GM12878 (cell line): ENCODE data around the gene ANXA4. TPM values are rescaled to one million over a fixed set of nuclear protein-coding genes. Genes with fewer than 3 reads are reported as not detected.

Experiments used
- ATAC-seq: fragments of 200-7000 bp; cut with Tn5 transposase; 3 replicates; pipeline ENCODE4 v1.9.1; 2020; ENCODE audit warnings: mild to moderate bottlenecking, moderate library complexity
- BruUV-seq: library from RNA; stranded (reverse); fragments of 400-500 nt; replicated peaks from 2 replicates; lab custom pipeline; 2021; lab: Mats Ljungman, UMichigan
- CTCF ChIA-PET: fragments of 300-600 bp; sonication (Branson Sonifier 250); formaldehyde crosslinking; extraction: SDS; loops from one replicate; lab custom pipeline; 2021; ENCODE audit warnings: inconsistent platforms; lab: Yijun Ruan, JAX
- POLR2A ChIA-PET: fragments of 350-600 bp; formaldehyde crosslinking; extraction: SDS; loops from one replicate; lab custom pipeline; 2021; ENCODE audit warnings: inconsistent platforms; lab: Charles Lee
- RAD21 ChIA-PET: fragments of 300-600 bp; sonication (Branson Sonifier 250); formaldehyde crosslinking; loops from one replicate; lab custom pipeline; 2023; ENCODE audit warnings: antibody characterized with exemption; ENCODE audit not compliant: unreplicated experiment; lab: Charles Lee
- SMC1A ChIA-PET: fragments of 300-600 bp; sonication (Branson Sonifier 250); formaldehyde crosslinking; loops from one replicate; lab custom pipeline; 2023; ENCODE audit not compliant: unreplicated experiment, uncharacterized antibody; lab: Charles Lee
- DNase-seq: peaks from one replicate; pipeline ENCODE4 v3.0.0-alpha.2; 2011; ENCODE audit warnings: low read depth, low spot score
- FAIRE-seq: peaks from 3 replicates; lab custom pipeline; 2011; peaks lifted over from hg19 to GRCh38; lab: Jason Lieb, UNC
- H2AFZ ChIP-seq: 2 replicates; pipeline ENCODE4 v1.6.0; 2011; ENCODE audit warnings: low read depth, low read length, control low read depth; ENCODE audit not compliant: control insufficient read depth
- H3K27ac ChIP-seq: 2 replicates; pipeline ENCODE4 v1.5.1; 2011; ENCODE audit warnings: control low read depth; ENCODE audit not compliant: control insufficient read depth, insufficient read depth
- H3K27me3 ChIP-seq, 2 experiments: replicated peaks in 1 of 2; 2 replicates each; pipeline versions ENCODE4 v1.6.0 to v1.6.1; 2011; ENCODE audit warnings: low read length in 1 of 2; ENCODE audit not compliant: control insufficient read depth in 2 of 2, insufficient read depth in 2 of 2
- H3K36me3 ChIP-seq, 2 experiments: 2 replicates each; pipeline ENCODE4 v1.5.1; 2011; ENCODE audit warnings: low read length in 1 of 2; ENCODE audit not compliant: control insufficient read depth in 2 of 2, insufficient read depth in 2 of 2
- H3K4me1 ChIP-seq: 2 replicates; pipeline ENCODE4 v1.6.1; 2011; ENCODE audit warnings: mild to moderate bottlenecking, low read length, moderate library complexity, mixed read lengths; ENCODE audit not compliant: control insufficient read depth, insufficient read depth
- H3K4me2 ChIP-seq: 2 replicates; pipeline ENCODE4 v1.6.0; 2011; ENCODE audit warnings: control low read depth; ENCODE audit not compliant: control insufficient read depth, insufficient read depth
- H3K4me3 ChIP-seq: fragments of 200-600 bp; sonication (generic); 2 replicates; pipeline ENCODE4 v1.5.1; 2016
- H3K79me2 ChIP-seq: 2 replicates; pipeline ENCODE4 v1.6.0; 2011; ENCODE audit warnings: low read length; ENCODE audit not compliant: control insufficient read depth, insufficient read depth
- H3K9ac ChIP-seq: 2 replicates; pipeline ENCODE4 v1.8.0; 2011; ENCODE audit warnings: low read length, control low read depth, mixed read lengths; ENCODE audit not compliant: control insufficient read depth, insufficient read depth
- H3K9me3 ChIP-seq: replicated peaks from 3 replicates; pipeline ENCODE4 v1.5.1; 2011; ENCODE audit warnings: mild to moderate bottlenecking, low read length; ENCODE audit not compliant: control insufficient read depth, insufficient read depth
- H4K20me1 ChIP-seq: 2 replicates; pipeline ENCODE4 v1.6.0; 2011; ENCODE audit not compliant: control insufficient read depth, insufficient read depth
- CBX3 ChIP-seq: fragments of 200-600 bp; sonication (generic); IDR thresholded peaks from 2 replicates; pipeline ENCODE4 v1.6.1; 2016; ENCODE audit warnings: low read depth, borderline replicate concordance
- DPF2 ChIP-seq: fragments of 450-650 bp; IDR thresholded peaks from 2 replicates; pipeline ENCODE4 v1.6.1; 2017; ENCODE audit warnings: mild to moderate bottlenecking
- ESRRA ChIP-seq: IDR thresholded peaks from 2 replicates; pipeline ENCODE4 v1.6.1; 2012; ENCODE audit warnings: mild to moderate bottlenecking, low read length, improper control_type of control experiment
- GABPA ChIP-seq: IDR thresholded peaks from 2 replicates; pipeline ENCODE4 v1.6.1; 2014; ENCODE audit warnings: antibody characterized with exemption, low read depth, mild to moderate bottlenecking, inconsistent platforms
- MTA2 ChIP-seq: fragments of 450-650 bp; IDR thresholded peaks from 2 replicates; pipeline ENCODE4 v1.6.1; 2016; ENCODE audit warnings: low read depth, mild to moderate bottlenecking, moderate library complexity
- NBN ChIP-seq: fragments of 450-650 bp; IDR thresholded peaks from 2 replicates; pipeline ENCODE4 v1.6.1; 2016
- NRF1 ChIP-seq: conservative IDR thresholded peaks from 2 replicates; pipeline ENCODE4 v1.6.1; 2011; ENCODE audit warnings: mild to moderate bottlenecking, low read depth, low read length, improper control_type of control experiment
- PAX8 ChIP-seq: fragments of 450-650 bp; IDR thresholded peaks from 2 replicates; pipeline ENCODE4 v1.6.1; 2017; ENCODE audit warnings: mild to moderate bottlenecking, moderate library complexity
- POLR2A ChIP-seq: IDR thresholded peaks from 2 replicates; pipeline ENCODE4 v1.6.1; 2011; ENCODE audit warnings: low read depth, mild to moderate bottlenecking, low read length
- POLR2AphosphoS2 ChIP-seq: IDR thresholded peaks from 2 replicates; pipeline ENCODE4 v1.6.1; 2011; ENCODE audit warnings: low read depth, mild to moderate bottlenecking, low read length, improper control_type of control experiment, moderate library complexity
- POLR2AphosphoS5 ChIP-seq: IDR thresholded peaks from 2 replicates; pipeline ENCODE4 v1.6.1; 2011; ENCODE audit warnings: mild to moderate bottlenecking, low read length, inconsistent platforms
- RELA ChIP-seq: fragments of 450-650 bp; IDR thresholded peaks from 2 replicates; pipeline ENCODE4 v1.8.0; 2014; ENCODE audit warnings: borderline replicate concordance; ENCODE audit not compliant: partially characterized antibody
- SMARCA5 ChIP-seq: fragments of 450-650 bp; IDR thresholded peaks from 2 replicates; pipeline ENCODE4 v1.6.1; 2017; ENCODE audit warnings: mild to moderate bottlenecking
- SREBF2 ChIP-seq: IDR thresholded peaks from 2 replicates; pipeline ENCODE4 v1.6.1; 2012; ENCODE audit warnings: mild to moderate bottlenecking, low read length
- TAF1 ChIP-seq: IDR thresholded peaks from 2 replicates; pipeline ENCODE4 v1.6.1; 2011; ENCODE audit warnings: mild to moderate bottlenecking, low read depth, low read length, borderline replicate concordance
- TARDBP ChIP-seq: IDR thresholded peaks from 2 replicates; pipeline ENCODE4 v1.6.1; 2016; ENCODE audit warnings: borderline replicate concordance
- ZZZ3 ChIP-seq: IDR thresholded peaks from 2 replicates; pipeline ENCODE4 v1.6.1; 2011; ENCODE audit warnings: low read depth; ENCODE audit not compliant: control insufficient read depth, insufficient read length
- WGBS: methylation state at CpG from one replicate; pipeline ENCODE4 v1.1.6; 2016; ENCODE audit warnings: low lambda C conversion rate; ENCODE audit not compliant: insufficient replicate concordance, insufficient coverage; ENCODE audit errors: missing lambda C conversion rate; 5-methylcytosine and 5-hydroxymethylcytosine counted together
- in situ Hi-C: fragments of 300-500 bp; cut with MboI; formaldehyde crosslinking; loops from 9 replicates; pipeline ENCODE4 v1.14.3; 2018; ENCODE audit warnings: mixed read lengths
- intact Hi-C: fragments of 100-400 bp; cut with micrococcal nuclease; formaldehyde crosslinking; loops from one replicate; pipeline ENCODE4 v1.14.2; 2022; ENCODE audit not compliant: unreplicated experiment
- polyA plus RNA-seq, 11 experiments: library from polyadenylated mRNA; depleted of rRNA in 4 of 11; unstranded in 6 of 11; stranded (reverse) in 5 of 11; fragments of >200 nt; fragmentation: Nextera tagmentation in 4 of 11; fragmentation: Illumina TruSeq in 1 of 11; extraction: Ambion mirVana in 4 of 11; extraction: Trizol in 1 of 11; gene quantifications; 1 replicate in 1 of 11; 2 replicates in 10 of 11; pipeline versions ENCODE4 v1.2.1 to v1.2.3, GENCODE V29; 2011 to 2016; ENCODE audit warnings: inconsistent platforms in 2 of 11, missing spikeins in 2 of 11, low read depth in 1 of 11
- total RNA-seq, 4 experiments: library from RNA; depleted of rRNA in 3 of 4; stranded (reverse); fragments of >200 nt in 3 of 4; fragmentation: Illumina TruSeq in 1 of 4; extraction: Trizol in 1 of 4; gene quantifications; 2 replicates each; pipeline versions ENCODE4 v1.2.1 to v1.2.3, GENCODE V29; 2013 to 2021
- TF ChIP-seq, protein P1 (sequence below): fragments of 450-650 bp; IDR thresholded peaks from 2 replicates; pipeline ENCODE4 v1.6.1; 2017; ENCODE audit warnings: antibody characterized with exemption, mild to moderate bottlenecking, moderate library complexity
- TF ChIP-seq, protein P2 (sequence below): IDR thresholded peaks from 2 replicates; pipeline ENCODE4 v1.6.1; 2012; ENCODE audit warnings: low read length, inconsistent platforms
- TF ChIP-seq, protein P3 (sequence below): fragments of 150-350 bp; IDR thresholded peaks from 2 replicates; pipeline ENCODE4 v1.6.1; 2016; ENCODE audit warnings: low read depth, low read length

Gene ANXA4
- total and polyA plus RNA-seq, 10 of the 15 experiments (the other 5 are each of a cell fraction or from before 2014, with no cell fraction given), result 16.3 to 97.2 (median 71.0) TPM

DNA sequence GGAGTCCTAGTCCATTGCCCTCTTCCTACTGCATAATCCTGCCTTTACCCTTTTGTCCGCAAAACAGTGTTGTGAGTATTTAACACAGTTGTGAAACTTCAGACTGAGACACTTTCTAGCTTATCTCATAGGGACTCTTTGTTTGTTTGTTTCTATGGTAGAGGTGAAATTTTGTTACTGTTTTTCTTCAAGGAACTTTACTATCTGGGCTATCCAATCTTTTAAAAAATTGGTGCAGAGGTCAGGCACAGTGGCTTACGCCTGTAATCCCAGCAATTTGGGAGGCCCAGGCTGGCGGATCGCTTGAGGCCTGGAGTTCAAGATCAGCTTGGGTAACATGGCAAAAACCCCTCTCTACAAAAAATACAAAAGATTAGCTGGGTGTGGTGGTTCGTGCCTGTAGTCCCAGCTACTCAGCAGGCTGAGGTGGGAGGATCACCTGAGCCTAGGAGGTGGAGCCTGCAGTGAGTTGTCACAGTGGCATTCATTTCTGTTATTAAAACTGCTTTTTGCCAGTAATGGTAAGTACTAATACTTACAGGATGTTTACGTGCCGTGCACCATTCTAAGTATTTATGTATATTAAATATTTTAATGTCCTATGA lies 106.4 kb downstream of the ANXA4 start:
- no peak for TF ChIP-seq SREBF2
- no peak for TF ChIP-seq TARDBP
- TF ChIP-seq NRF1, result no peak
- no peak for TF ChIP-seq POLR2AphosphoS2
- no peak for TF ChIP-seq ESRRA
- TF ChIP-seq RELA, result no peak
- TF ChIP-seq NBN, result no peak
- no peak for TF ChIP-seq GABPA
- no peak for TF ChIP-seq DPF2
- TF ChIP-seq, protein P1, sequence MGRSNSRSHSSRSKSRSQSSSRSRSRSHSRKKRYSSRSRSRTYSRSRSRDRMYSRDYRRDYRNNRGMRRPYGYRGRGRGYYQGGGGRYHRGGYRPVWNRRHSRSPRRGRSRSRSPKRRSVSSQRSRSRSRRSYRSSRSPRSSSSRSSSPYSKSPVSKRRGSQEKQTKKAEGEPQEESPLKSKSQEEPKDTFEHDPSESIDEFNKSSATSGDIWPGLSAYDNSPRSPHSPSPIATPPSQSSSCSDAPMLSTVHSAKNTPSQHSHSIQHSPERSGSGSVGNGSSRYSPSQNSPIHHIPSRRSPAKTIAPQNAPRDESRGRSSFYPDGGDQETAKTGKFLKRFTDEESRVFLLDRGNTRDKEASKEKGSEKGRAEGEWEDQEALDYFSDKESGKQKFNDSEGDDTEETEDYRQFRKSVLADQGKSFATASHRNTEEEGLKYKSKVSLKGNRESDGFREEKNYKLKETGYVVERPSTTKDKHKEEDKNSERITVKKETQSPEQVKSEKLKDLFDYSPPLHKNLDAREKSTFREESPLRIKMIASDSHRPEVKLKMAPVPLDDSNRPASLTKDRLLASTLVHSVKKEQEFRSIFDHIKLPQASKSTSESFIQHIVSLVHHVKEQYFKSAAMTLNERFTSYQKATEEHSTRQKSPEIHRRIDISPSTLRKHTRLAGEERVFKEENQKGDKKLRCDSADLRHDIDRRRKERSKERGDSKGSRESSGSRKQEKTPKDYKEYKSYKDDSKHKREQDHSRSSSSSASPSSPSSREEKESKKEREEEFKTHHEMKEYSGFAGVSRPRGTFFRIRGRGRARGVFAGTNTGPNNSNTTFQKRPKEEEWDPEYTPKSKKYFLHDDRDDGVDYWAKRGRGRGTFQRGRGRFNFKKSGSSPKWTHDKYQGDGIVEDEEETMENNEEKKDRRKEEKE, result no peak
- TF ChIP-seq POLR2A, result no peak
- no peak for TF ChIP-seq TAF1
- TF ChIP-seq ZZZ3, result no peak
- TF ChIP-seq MTA2, result no peak
- TF ChIP-seq PAX8, result no peak
- TF ChIP-seq, protein P2, sequence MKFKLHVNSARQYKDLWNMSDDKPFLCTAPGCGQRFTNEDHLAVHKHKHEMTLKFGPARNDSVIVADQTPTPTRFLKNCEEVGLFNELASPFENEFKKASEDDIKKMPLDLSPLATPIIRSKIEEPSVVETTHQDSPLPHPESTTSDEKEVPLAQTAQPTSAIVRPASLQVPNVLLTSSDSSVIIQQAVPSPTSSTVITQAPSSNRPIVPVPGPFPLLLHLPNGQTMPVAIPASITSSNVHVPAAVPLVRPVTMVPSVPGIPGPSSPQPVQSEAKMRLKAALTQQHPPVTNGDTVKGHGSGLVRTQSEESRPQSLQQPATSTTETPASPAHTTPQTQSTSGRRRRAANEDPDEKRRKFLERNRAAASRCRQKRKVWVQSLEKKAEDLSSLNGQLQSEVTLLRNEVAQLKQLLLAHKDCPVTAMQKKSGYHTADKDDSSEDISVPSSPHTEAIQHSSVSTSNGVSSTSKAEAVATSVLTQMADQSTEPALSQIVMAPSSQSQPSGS, result no peak
- TF ChIP-seq, protein P3, sequence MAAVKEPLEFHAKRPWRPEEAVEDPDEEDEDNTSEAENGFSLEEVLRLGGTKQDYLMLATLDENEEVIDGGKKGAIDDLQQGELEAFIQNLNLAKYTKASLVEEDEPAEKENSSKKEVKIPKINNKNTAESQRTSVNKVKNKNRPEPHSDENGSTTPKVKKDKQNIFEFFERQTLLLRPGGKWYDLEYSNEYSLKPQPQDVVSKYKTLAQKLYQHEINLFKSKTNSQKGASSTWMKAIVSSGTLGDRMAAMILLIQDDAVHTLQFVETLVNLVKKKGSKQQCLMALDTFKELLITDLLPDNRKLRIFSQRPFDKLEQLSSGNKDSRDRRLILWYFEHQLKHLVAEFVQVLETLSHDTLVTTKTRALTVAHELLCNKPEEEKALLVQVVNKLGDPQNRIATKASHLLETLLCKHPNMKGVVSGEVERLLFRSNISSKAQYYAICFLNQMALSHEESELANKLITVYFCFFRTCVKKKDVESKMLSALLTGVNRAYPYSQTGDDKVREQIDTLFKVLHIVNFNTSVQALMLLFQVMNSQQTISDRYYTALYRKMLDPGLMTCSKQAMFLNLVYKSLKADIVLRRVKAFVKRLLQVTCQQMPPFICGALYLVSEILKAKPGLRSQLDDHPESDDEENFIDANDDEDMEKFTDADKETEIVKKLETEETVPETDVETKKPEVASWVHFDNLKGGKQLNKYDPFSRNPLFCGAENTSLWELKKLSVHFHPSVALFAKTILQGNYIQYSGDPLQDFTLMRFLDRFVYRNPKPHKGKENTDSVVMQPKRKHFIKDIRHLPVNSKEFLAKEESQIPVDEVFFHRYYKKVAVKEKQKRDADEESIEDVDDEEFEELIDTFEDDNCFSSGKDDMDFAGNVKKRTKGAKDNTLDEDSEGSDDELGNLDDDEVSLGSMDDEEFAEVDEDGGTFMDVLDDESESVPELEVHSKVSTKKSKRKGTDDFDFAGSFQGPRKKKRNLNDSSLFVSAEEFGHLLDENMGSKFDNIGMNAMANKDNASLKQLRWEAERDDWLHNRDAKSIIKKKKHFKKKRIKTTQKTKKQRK, result no peak
- TF ChIP-seq SMARCA5, result no peak
- TF ChIP-seq POLR2AphosphoS5, result no peak
- no peak for TF ChIP-seq CBX3
- intact Hi-C loops, result no loop called here
- POLR2A ChIA-PET, result no interaction called here
- H3K36me3 ChIP-seq, result peaks cover 2 to 23% of the 10 kb centered on the region in 2 experiments
- no peak for FAIRE-seq
- no peaks in the 10 kb centered on the region for H4K20me1 ChIP-seq
- no peak overlapping the region for H3K4me3 ChIP-seq
- in situ Hi-C loops, result no loop called here
- DNase-seq, result no peak
- H3K27me3 ChIP-seq, result no peaks in the 10 kb centered on the region
- SMC1A ChIA-PET, result interaction anchor here (0.9 to 4.4 kb wide), 3 partner anchors 12 to 198 kb away, joined by 3 to 13 read pairs (median 4); no protein-coding TSS in a partner anchor
- CTCF ChIA-PET, result interaction anchor here (0.7 to 2.1 kb wide), 4 partner anchors 31 to 124 kb away, joined by 3 to 7 read pairs (median 4); no protein-coding TSS in a partner anchor
- H3K4me2 ChIP-seq, result no peak overlapping the region
- no TSS peak for BruUV-seq
- 94% methylated on average over 7 of the region's 7 CpGs for WGBS
- H3K4me1 ChIP-seq, result no peaks in the 10 kb centered on the region
- H2AFZ ChIP-seq, result no peak overlapping the region
- H3K9ac ChIP-seq, result no peak overlapping the region
- no peaks in the 10 kb centered on the region for H3K9me3 ChIP-seq
- RAD21 ChIA-PET, result interaction anchor here (0.6 to 1.5 kb wide), 3 partner anchors 32 to 502 kb away, joined by 3 to 5 read pairs (median 5); no protein-coding TSS in a partner anchor
- H3K27ac ChIP-seq, result no peak overlapping the region
- no peaks in the 10 kb centered on the region for H3K79me2 ChIP-seq
- no peak for ATAC-seq
